ENCODE data around the gene CCDC107. TPM values are rescaled to one million over a fixed set of nuclear protein-coding genes. Genes with fewer than 3 reads are reported as not detected.
"Not testable (repeated sequence)": the region's sequence is repeated elsewhere in the genome, so short reads cannot be mapped to it uniquely, and the experiment has no call there.

The CCDC107 gene
- total and polyA plus RNA-seq, 9 donors, result 14.6 to 29.8 (median 17.9) TPM

DNA sequence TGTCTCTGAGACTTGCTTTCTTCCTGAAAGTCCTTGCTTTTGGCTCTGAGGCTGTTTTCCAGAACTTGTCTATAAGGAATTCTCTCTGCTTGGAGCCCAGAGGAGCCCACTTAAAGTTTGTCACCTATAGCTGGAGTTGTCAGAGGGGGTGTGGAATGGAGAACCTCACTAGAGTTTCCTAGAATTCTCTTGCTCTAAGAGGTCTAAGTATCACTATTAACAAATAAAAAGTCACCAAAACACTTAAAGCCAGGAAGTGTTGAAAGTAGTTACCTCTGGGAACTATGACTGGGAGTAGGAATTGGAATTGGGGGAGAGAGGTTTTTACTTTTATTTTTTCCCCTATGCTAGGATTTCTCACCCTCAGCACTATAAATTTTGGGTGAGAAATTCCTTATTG, 22.4 kb upstream of the CCDC107 start:
- H3K4me3 ChIP-seq, result no peak overlapping the region
- H3K36me3 ChIP-seq, result no peaks in the 10 kb centered on the region
- no peaks in the 10 kb centered on the region for H3K4me1 ChIP-seq (ENCODE audit: insufficient read depth)
- intact Hi-C loops (cut with DNase I), result no loop called here
- TF ChIP-seq EP300 (IDR thresholded peaks at IDR 0.05), result no peak
- TF ChIP-seq POLR2A (IDR thresholded peaks at IDR 0.05), result no peak
- TF ChIP-seq CTCF (IDR thresholded peaks at IDR 0.05), result no peak
- DNase-seq, result no peak
- H3K27me3 ChIP-seq, result no peaks in the 10 kb centered on the region
- no peak overlapping the region for H3K27ac ChIP-seq
- H3K9me3 ChIP-seq, result no peaks in the 10 kb centered on the region

DNA sequence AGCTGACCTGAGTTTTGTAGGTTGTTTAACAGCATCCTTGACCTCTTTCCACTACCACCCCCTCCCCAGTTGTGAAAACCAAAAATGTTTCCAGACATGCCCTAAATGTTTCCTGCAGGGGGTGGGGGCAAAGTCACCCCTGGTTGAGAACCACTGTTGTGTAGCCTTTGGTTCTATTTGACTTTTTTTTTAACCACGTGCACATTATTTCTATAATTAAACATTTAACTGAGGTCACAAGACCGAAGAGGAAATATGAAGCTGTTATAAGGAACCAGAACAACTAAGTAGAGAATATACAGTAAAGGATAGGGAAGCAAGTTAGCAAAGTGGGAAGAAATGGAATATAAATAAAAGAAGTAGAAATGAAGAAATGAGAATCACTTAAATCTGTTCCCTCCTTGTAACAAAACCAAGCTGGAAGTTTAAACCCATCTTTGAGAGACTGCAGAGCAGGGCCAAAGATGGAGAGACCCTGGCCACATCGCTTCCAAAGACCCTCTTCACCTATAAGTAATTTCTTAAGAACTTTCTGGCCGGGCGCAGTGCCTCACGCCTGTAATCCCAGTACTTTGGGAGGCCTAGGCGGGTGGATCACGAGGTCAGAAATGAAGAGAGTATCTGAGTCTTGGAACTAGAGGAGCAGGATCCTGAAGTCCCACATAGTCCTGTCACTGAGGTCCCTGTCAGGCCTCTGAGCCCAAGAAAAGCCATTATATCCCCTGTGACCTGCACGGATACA, 21.8 kb upstream of the CCDC107 start:
- TF ChIP-seq CTCF (IDR thresholded peaks at IDR 0.05) (no peak), EP300 (IDR thresholded peaks at IDR 0.05) (no peak), POLR2A (IDR thresholded peaks at IDR 0.05) (no peak)
- Histone ChIP-seq H3K27me3 (no peaks in the 10 kb centered on the region), H3K4me3 (no peak overlapping the region), H3K36me3 (no peaks in the 10 kb centered on the region), H3K4me1 (ENCODE audit: insufficient read depth) (no peaks in the 10 kb centered on the region), H3K9me3 (no peaks in the 10 kb centered on the region), H3K27ac (no peak overlapping the region)
- WGBS, 3 donors, result 71 to 85% (median 80%) methylated on average over 9 of the region's 9 CpGs
- no peak for DNase-seq
- intact Hi-C loops (cut with DNase I), result no loop called here

DNA sequence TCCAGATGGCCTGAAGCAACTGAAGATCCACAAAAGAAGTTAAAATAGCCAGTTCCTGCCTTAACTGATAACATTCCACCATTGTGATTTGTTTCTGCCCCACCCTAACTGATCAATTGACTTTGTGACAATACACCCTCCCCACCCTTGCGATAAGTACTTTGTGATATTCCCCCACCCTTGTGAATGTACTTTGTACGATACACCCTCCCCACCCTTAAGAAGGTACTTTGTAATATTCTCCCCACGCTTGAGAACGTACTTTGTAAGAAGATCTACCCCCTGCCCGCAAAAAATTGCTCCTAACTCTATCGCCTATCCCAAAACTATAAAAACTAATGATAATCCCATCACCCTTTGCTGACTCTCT, 21.2 kb upstream of the CCDC107 start:
- DNase-seq; H3K4me1 ChIP-seq (ENCODE audit: insufficient read depth); H3K4me3 ChIP-seq; H3K27ac ChIP-seq; H3K27me3 ChIP-seq; H3K9me3 ChIP-seq; intact Hi-C loops (cut with DNase I); H3K36me3 ChIP-seq: not testable (repeated sequence)
- WGBS, 3 donors, result 97 to 98% (median 98%) methylated on average over 6 of the region's 6 CpGs

DNA sequence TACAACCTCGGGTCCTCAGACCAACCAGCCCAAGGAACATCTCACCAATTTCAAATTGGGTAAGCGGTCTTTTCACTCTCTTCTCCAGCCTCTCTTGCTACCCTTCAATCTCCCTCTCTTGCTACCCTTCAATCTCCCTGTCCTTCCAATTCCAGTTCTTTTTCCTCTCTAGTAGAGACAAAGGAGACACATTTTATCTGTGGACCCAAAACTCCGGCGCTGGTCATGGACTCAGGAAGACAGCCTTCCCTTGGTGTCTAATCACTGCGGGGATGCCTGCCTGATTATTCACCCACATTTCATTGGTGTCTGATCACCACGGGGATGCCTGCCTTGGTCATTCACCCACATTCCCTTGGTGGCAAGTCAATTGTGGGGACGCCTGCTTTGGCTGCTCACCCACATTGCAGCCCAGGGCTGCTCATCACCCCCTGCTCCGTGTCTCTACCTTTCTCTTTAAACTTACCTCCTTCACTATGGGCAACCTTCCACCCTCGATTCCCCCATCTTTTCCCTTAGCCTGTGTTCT, 20.6 kb upstream of the CCDC107 start:
- H3K4me3 ChIP-seq; H3K27me3 ChIP-seq; intact Hi-C loops (cut with DNase I); H3K4me1 ChIP-seq (ENCODE audit: insufficient read depth); H3K9me3 ChIP-seq; H3K36me3 ChIP-seq; H3K27ac ChIP-seq; DNase-seq: not testable (repeated sequence)
- 94 to 98% (median 95%) methylated on average over 9 of the region's 9 CpGs for WGBS, 3 donors

GRCh38 chr9:35638751-35639150, 19.3 kb upstream of the CCDC107 start:
- H3K27ac ChIP-seq; H3K27me3 ChIP-seq; intact Hi-C loops (cut with DNase I); H3K36me3 ChIP-seq; H3K4me1 ChIP-seq (ENCODE audit: insufficient read depth); H3K4me3 ChIP-seq; DNase-seq; H3K9me3 ChIP-seq: not testable (repeated sequence)
- 77 to 90% (median 88%) methylated on average over 7 to 8 of the region's 8 CpGs for WGBS, 3 donors

DNA sequence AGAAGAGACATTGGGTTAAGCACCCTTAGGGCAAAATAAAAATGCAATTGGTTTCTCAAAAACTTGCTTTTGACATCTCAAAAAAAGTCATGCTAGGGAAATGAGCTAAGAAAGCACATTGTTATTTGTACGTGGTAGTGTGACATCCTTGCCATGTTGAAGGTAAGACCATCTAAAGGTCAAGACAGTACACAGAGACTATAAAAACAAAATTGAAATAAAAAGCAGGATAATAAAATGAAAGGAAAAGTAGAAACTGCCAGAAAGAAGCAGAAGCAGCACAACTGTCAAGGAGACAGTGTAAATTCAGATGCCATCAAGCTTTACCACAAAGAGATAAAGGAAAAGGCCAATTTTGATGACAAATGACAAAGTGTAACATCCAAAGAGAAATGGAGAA, 18.9 kb upstream of the CCDC107 start:
- H3K9me3 ChIP-seq; H3K27ac ChIP-seq; H3K36me3 ChIP-seq; intact Hi-C loops (cut with DNase I); DNase-seq; H3K4me3 ChIP-seq; H3K27me3 ChIP-seq; H3K4me1 ChIP-seq (ENCODE audit: insufficient read depth): not testable (repeated sequence)
- WGBS, 3 donors, result 63 to 83% (median 71%) methylated on average over 1 of the region's 1 CpG

All from ovary (tissue), 9 donors.